GM23248 (cell line): ENCODE results near the gene STARD3. TPM values are rescaled to one million over a fixed set of nuclear protein-coding genes. Genes with fewer than 3 reads are reported as not detected.

Experiments
- DNase-seq: peaks from one replicate; pipeline ENCODE4 v3.0.0-alpha.2; 2015
- H2AFZ ChIP-seq: fragments of 200-600 bp; sonication (generic); 2 replicates; pipeline ENCODE4 v1.6.1; 2016; ENCODE audit warnings: antibody characterized with exemption
- H3F3A ChIP-seq: fragments of 200-600 bp; sonication (generic); 2 replicates; pipeline ENCODE4 v1.6.1; 2016; ENCODE audit warnings: mild to moderate bottlenecking, antibody characterized with exemption, mixed run types; ENCODE audit not compliant: insufficient read depth
- H3K27ac ChIP-seq: fragments of 200-600 bp; sonication (generic); 2 replicates; pipeline ENCODE4 v1.5.1; 2016; ENCODE audit warnings: mild to moderate bottlenecking
- H3K27me3 ChIP-seq: fragments of 200-600 bp; sonication (generic); replicated peaks from 2 replicates; pipeline ENCODE4 v1.6.1; 2016; ENCODE audit warnings: mild to moderate bottlenecking; ENCODE audit not compliant: insufficient read depth
- H3K36me3 ChIP-seq: fragments of 200-600 bp; sonication (generic); 2 replicates; pipeline ENCODE4 v1.6.1; 2016; ENCODE audit warnings: low read depth, mild to moderate bottlenecking
- H3K4me1 ChIP-seq: fragments of 200-600 bp; sonication (generic); 2 replicates; pipeline ENCODE4 v1.6.1; 2016; ENCODE audit warnings: mild to moderate bottlenecking; ENCODE audit not compliant: insufficient read depth
- H3K4me2 ChIP-seq: fragments of 200-600 bp; sonication (generic); one replicate; pipeline ENCODE4 v1.6.1; 2016; ENCODE audit warnings: mild to moderate bottlenecking; ENCODE audit not compliant: unreplicated experiment
- H3K4me3 ChIP-seq: fragments of 200-600 bp; sonication (generic); 2 replicates; pipeline ENCODE4 v1.5.1; 2016; ENCODE audit warnings: mild to moderate bottlenecking
- H3K79me2 ChIP-seq: fragments of 200-600 bp; sonication (generic); 2 replicates; pipeline ENCODE4 v1.6.1; 2016; ENCODE audit warnings: mild to moderate bottlenecking; ENCODE audit not compliant: insufficient read depth
- H3K9ac ChIP-seq: fragments of 200-600 bp; sonication (generic); 2 replicates; pipeline ENCODE4 v1.6.1; 2016; ENCODE audit warnings: mild to moderate bottlenecking
- H3K9me2 ChIP-seq: fragments of 200-600 bp; sonication (generic); 2 replicates; pipeline ENCODE4 v1.6.1; 2016; ENCODE audit warnings: mixed run types, mild to moderate bottlenecking, moderate library complexity; ENCODE audit not compliant: insufficient read depth
- H3K9me3 ChIP-seq: fragments of 200-600 bp; sonication (generic); one replicate; pipeline ENCODE4 v1.6.1; 2017; ENCODE audit warnings: low read depth
- H4K20me1 ChIP-seq: fragments of 200-600 bp; sonication (generic); 2 replicates; pipeline ENCODE4 v1.6.0; 2016; ENCODE audit not compliant: insufficient read depth
- EZH2 ChIP-seq: fragments of 200-600 bp; sonication (generic); IDR thresholded peaks from 2 replicates; pipeline ENCODE4 v1.6.1; 2018; ENCODE audit warnings: antibody characterized with exemption, mild to moderate bottlenecking; ENCODE audit not compliant: insufficient read depth, poor library complexity, severe bottlenecking
- EZH2phosphoT487 ChIP-seq: fragments of 200-600 bp; sonication (generic); IDR thresholded peaks from 2 replicates; pipeline ENCODE4 v1.6.1; 2018; ENCODE audit warnings: antibody characterized with exemption, moderate library complexity, mild to moderate bottlenecking, low read depth; ENCODE audit not compliant: insufficient read depth
- WGBS, 2 experiments: methylation state at CpG; one replicate each; pipeline ENCODE4 v1.1.6; 2015 to 2017; ENCODE audit warnings: low lambda C conversion rate in 2 of 2, low coverage in 1 of 2; ENCODE audit errors: missing lambda C conversion rate in 2 of 2; 5-methylcytosine and 5-hydroxymethylcytosine counted together
- in situ Hi-C: fragments of 300-500 bp; cut with MboI; formaldehyde crosslinking; loops from 2 replicates; pipeline ENCODE4 v1.15.0; 2020
- polyA plus RNA-seq: library from polyadenylated mRNA; unstranded; fragments of >200 nt; fragmentation: Nextera tagmentation; extraction: Ambion mirVana; gene quantifications from 2 replicates; pipeline ENCODE4 v1.2.1, GENCODE V29; 2016
- total RNA-seq: library from RNA; depleted of rRNA; stranded (reverse); fragments of >200 nt; shearing (Covaris generic); gene quantifications from 2 replicates; pipeline ENCODE4 v1.2.3, GENCODE V29; 2014

STARD3 gene
- total and polyA plus RNA-seq, 2 experiments from 2014 or later, result 32.3 to 41.0 TPM

DNA sequence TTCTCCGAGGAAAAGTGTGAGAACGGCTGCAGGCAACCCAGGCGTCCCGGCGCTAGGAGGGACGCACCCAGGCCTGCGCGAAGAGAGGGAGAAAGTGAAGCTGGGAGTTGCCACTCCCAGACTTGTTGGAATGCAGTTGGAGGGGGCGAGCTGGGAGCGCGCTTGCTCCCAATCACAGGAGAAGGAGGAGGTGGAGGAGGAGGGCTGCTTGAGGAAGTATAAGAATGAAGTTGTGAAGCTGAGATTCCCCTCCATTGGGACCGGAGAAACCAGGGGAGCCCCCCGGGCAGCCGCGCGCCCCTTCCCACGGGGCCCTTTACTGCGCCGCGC lies 62.8 kb downstream of the STARD3 start, which contains the start of gene ERBB2:
Gene ERBB2, plus strand, starts transcription at position 247 of the 330 bp plus-strand sequence. CDS start 175 bp downstream, outside the sequence.
- H3F3A ChIP-seq, result no peaks in the 10 kb centered on the region
- peak within 1 kb of the TSS; percentile 28; the same call in 1 of the 2 replicates for H3K27ac ChIP-seq
- no peaks in the 10 kb centered on the region for H3K36me3 ChIP-seq
- no peak for TF ChIP-seq EZH2
- TF ChIP-seq EZH2phosphoT487, result no peak
- in situ Hi-C loops, result no loop called here
- peak within 1 kb of the TSS; percentile 81 for H3K4me3 ChIP-seq
- H3K27me3 ChIP-seq, result no peaks in the 10 kb centered on the region
- H3K4me2 ChIP-seq, result peak within 1 kb of the TSS; percentile 98
- H4K20me1 ChIP-seq, result no peaks in the 10 kb centered on the region
- peak within 1 kb of the TSS; percentile 97 for H2AFZ ChIP-seq
- H3K4me1 ChIP-seq, result peaks cover 11% of the 10 kb centered on the region
- DNase-seq, result peak; percentile 84
- peak within 1 kb of the TSS; percentile 85 for H3K9ac ChIP-seq
- H3K9me3 ChIP-seq, result no peaks in the 10 kb centered on the region
- peaks cover 58% of the 10 kb centered on the region for H3K79me2 ChIP-seq
- H3K9me2 ChIP-seq, result no peaks in the 10 kb centered on the region
- WGBS, 2 experiments, result 1 to 3% methylated on average over 13 to 20 of the region's 20 CpGs

DNA sequence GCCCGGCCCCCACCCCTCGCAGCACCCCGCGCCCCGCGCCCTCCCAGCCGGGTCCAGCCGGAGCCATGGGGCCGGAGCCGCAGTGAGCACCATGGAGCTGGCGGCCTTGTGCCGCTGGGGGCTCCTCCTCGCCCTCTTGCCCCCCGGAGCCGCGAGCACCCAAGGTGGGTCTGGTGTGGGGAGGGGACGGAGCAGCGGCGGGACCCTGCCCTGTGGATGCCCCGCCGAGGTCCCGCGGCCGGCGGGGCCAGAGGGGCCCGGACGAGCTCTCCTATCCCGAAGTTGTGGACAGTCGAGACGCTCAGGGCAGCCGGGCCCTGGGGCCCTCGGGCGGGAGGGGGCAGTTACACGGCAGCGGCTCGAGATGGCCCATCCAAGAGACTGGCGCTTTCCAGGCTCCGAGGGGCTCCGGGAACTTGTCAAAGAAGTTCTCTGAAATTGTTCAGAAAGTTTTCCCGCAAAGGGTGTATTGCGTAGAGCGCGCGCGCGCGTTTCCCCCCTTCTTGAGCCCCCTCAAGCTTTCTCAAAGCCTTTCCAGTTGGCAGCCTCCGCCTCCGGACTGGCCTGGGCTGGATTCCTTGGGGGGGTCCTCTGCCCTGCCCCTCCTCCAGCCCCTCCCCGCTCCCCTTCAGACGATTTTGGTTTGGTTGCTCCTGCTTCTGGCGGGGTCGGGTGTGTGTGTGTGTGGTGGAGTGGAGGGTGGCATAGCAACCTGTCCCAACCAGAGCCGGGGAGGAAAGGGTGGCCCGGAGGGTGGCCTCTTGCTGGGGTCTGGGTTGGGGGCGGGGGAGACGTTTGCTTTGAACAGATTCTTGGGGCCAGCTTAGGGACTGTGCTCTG lies 63.4 kb downstream of the STARD3 start:
- TF ChIP-seq EZH2phosphoT487, result no peak
- no peak for TF ChIP-seq EZH2
- Histone ChIP-seq H3K9me2 (no peaks in the 10 kb centered on the region), H3K4me3 (peak overlapping the region; percentile 81), H3K4me2 (peak overlapping the region; percentile 98), H3F3A (no peaks in the 10 kb centered on the region), H3K36me3 (no peaks in the 10 kb centered on the region), H4K20me1 (no peaks in the 10 kb centered on the region), H3K4me1 (peaks cover 11% of the 10 kb centered on the region), H3K27me3 (no peaks in the 10 kb centered on the region), H3K79me2 (peaks cover 64% of the 10 kb centered on the region), H3K27ac (no peak overlapping the region), H3K9ac (peak overlapping the region; percentile 85), H3K9me3 (no peaks in the 10 kb centered on the region), H2AFZ (peak overlapping the region; percentile 97)
- in situ Hi-C loops, result no loop called here
- peak; percentile 64 for DNase-seq
- 1 to 2% methylated on average over 42 to 51 of the region's 57 CpGs for WGBS, 2 experiments

DNA sequence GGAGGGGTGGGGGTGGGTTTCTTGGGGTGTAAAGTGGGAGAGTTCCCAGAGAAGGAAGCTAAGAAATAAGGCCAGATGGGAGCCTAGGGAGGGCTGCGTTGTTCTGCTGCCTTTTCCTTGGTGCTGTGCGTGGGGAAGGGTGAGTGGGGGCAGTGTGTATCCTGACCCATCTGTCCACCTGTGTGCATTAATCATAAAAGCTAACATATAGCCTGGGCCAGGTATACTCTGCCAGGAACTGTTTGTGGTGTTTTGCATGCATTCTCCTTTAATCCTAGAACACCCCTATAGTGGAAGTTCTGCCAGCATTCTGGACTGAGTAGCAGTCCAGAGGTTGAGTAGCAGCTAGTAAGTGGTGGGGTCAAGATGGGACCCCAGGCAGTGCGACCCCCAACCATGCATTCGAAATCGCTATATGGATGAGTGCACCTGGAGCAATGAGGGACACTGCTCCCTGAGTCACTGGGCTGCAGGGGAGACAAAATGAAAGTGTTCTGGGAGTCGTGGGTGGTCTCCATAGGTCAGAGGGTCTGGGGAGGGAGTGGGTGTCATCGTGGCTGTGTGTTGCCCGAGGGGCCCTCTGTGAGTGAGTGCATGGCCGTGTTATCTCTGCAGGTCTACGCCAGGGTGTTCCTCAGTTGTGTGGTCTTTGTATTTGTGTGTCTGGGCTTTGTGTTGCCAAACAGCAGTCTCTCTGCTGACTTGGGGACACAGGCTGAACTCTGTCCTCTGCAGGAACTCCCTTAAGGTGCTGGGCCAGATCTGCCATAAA lies 64.3 kb downstream of the STARD3 start:
- no peak for TF ChIP-seq EZH2phosphoT487
- TF ChIP-seq EZH2, result no peak
- no peaks in the 10 kb centered on the region for H4K20me1 ChIP-seq
- in situ Hi-C loops, result no loop called here
- no peaks in the 10 kb centered on the region for H3K9me3 ChIP-seq
- peak overlapping the region; percentile 81 for H3K4me3 ChIP-seq
- no peaks in the 10 kb centered on the region for H3F3A ChIP-seq
- no peaks in the 10 kb centered on the region for H3K36me3 ChIP-seq
- no peak overlapping the region for H3K27ac ChIP-seq
- H3K79me2 ChIP-seq, result peaks cover 70% of the 10 kb centered on the region
- no peak for DNase-seq
- no peaks in the 10 kb centered on the region for H3K27me3 ChIP-seq
- H2AFZ ChIP-seq, result no peak overlapping the region
- H3K9ac ChIP-seq, result peak overlapping the region; percentile 85
- WGBS, 2 experiments, result 47 to 48% methylated on average over 10 of the region's 10 CpGs
- no peaks in the 10 kb centered on the region for H3K9me2 ChIP-seq
- H3K4me2 ChIP-seq, result peak overlapping the region; percentile 98
- H3K4me1 ChIP-seq, result peaks cover 11% of the 10 kb centered on the region

DNA sequence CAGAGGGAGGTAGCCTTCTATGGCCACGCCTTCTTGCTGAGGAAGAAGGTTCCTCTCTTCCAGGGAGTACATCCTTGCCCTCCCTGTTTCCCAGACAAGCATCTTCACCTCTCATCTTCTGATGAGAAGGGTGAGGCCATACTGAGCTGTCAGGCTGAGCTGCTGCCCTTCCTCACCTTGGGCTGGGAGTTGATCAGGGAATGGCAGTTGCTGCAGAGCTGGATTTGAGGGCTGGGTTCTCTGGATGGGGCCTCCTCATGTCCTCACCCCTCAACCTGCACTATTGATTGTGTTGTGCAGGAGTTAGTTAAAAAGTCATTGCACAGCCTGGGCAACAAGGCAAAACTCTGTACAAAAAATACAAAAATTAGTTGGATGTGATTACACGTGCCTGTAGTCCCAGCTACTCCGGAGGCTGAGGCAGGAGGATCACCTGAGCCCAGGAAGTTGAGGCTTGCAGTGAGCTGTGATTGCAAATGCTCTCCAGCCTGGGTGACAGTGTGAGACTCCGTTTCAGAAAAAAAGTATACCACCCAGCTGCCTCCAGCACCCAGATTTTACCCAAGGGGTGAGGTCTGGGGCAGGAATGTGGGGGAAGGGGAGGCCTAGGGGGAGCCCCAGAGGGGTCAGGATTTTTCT lies 65.0 kb downstream of the STARD3 start:
- no peaks in the 10 kb centered on the region for H3K9me3 ChIP-seq
- peaks cover 74% of the 10 kb centered on the region for H3K79me2 ChIP-seq
- peak overlapping the region; percentile 81 for H3K4me3 ChIP-seq
- H3K4me1 ChIP-seq, result peaks cover 11% of the 10 kb centered on the region
- H3K4me2 ChIP-seq, result peak overlapping the region; percentile 98
- TF ChIP-seq EZH2 (no peak), EZH2phosphoT487 (no peak)
- H4K20me1 ChIP-seq, result no peaks in the 10 kb centered on the region
- 62 to 64% methylated on average over 4 of the region's 4 CpGs for WGBS, 2 experiments
- DNase-seq, result no peak
- H3K36me3 ChIP-seq, result no peaks in the 10 kb centered on the region
- no peaks in the 10 kb centered on the region for H3F3A ChIP-seq
- H3K9me2 ChIP-seq, result no peaks in the 10 kb centered on the region
- H3K27me3 ChIP-seq, result no peaks in the 10 kb centered on the region
- in situ Hi-C loops, result no loop called here
- H2AFZ ChIP-seq, result no peak overlapping the region
- H3K27ac ChIP-seq, result no peak overlapping the region
- H3K9ac ChIP-seq, result peak overlapping the region; percentile 85
